Mesenchymal stem cell (in vitro differentiated cells and primary cell): ENCODE data around the gene MC3R.
"Not testable (repeated sequence)": the region's sequence is repeated elsewhere in the genome, so short reads cannot be mapped to it uniquely, and the experiment has no call there.

ENCODE experiments used
- DNase-seq: peaks from one replicate; pipeline ENCODE4 v3.0.0-alpha.2; 2013
- H2AFZ ChIP-seq: one replicate; pipeline ENCODE4 v1.6.1; 2013; ENCODE audit warnings: low read depth, mild to moderate bottlenecking, control low read depth, inconsistent platforms, low read length, moderate library complexity
- H2AK5ac ChIP-seq: 2 replicates; pipeline ENCODE4 v1.6.1; 2013; ENCODE audit warnings: low read length, moderate library complexity, mild to moderate bottlenecking, inconsistent platforms; ENCODE audit not compliant: severe bottlenecking
- H2BK120ac ChIP-seq: one replicate; pipeline ENCODE4 v1.6.1; 2013; ENCODE audit warnings: low read depth, mild to moderate bottlenecking, inconsistent platforms, low read length, moderate library complexity
- H2BK12ac ChIP-seq, 2 experiments: one replicate each; pipeline ENCODE4 v1.6.1; 2013; ENCODE audit warnings: inconsistent platforms in 2 of 2, low read length in 2 of 2, mild to moderate bottlenecking in 2 of 2, moderate library complexity in 2 of 2, control low read depth in 1 of 2
- H2BK15ac ChIP-seq: one replicate; pipeline ENCODE4 v1.6.1; 2013; ENCODE audit warnings: mild to moderate bottlenecking, low read depth, inconsistent platforms; ENCODE audit not compliant: poor library complexity, severe bottlenecking
- H2BK5ac ChIP-seq: 2 replicates; pipeline ENCODE4 v1.6.1; 2013; ENCODE audit warnings: low read depth, mild to moderate bottlenecking, low read length, control low read depth, inconsistent platforms; ENCODE audit not compliant: poor library complexity, severe bottlenecking
- H3K14ac ChIP-seq, 2 experiments: one replicate each; pipeline ENCODE4 v1.6.1; 2013; ENCODE audit warnings: inconsistent platforms in 2 of 2, low read length in 2 of 2, control low read depth in 1 of 2, mild to moderate bottlenecking in 1 of 2, moderate library complexity in 1 of 2
- H3K18ac ChIP-seq, 2 experiments: one replicate each; pipeline ENCODE4 v1.6.1; 2013; ENCODE audit warnings: inconsistent platforms in 2 of 2, low read length in 2 of 2, control low read depth in 1 of 2, low read depth in 1 of 2, mild to moderate bottlenecking in 1 of 2
- H3K23ac ChIP-seq, 2 experiments: one replicate each; pipeline ENCODE4 v1.6.1; 2013; ENCODE audit warnings: inconsistent platforms in 2 of 2, low read length in 2 of 2, mild to moderate bottlenecking in 2 of 2, moderate library complexity in 2 of 2, control low read depth in 1 of 2
- H3K27ac ChIP-seq: 2 replicates; pipeline ENCODE4 v1.5.1; 2013; ENCODE audit warnings: mild to moderate bottlenecking, moderate library complexity, low read length, control low read depth, inconsistent platforms; ENCODE audit not compliant: poor library complexity, severe bottlenecking
- H3K27me3 ChIP-seq, 2 experiments: 2 replicates each; pipeline versions ENCODE4 v1.6.1 to v1.7.0; 2013; ENCODE audit warnings: low read length in 2 of 2, mild to moderate bottlenecking in 2 of 2, moderate library complexity in 2 of 2, control low read depth in 1 of 2, inconsistent platforms in 1 of 2; ENCODE audit not compliant: control insufficient read depth in 1 of 2, insufficient read depth in 1 of 2
- H3K36me3 ChIP-seq, 2 experiments: 2 replicates each; pipeline versions ENCODE4 v1.6.1 to v1.7.0; 2013; ENCODE audit warnings: low read length in 2 of 2, control low read depth in 1 of 2, inconsistent platforms in 1 of 2, low read depth in 1 of 2, mild to moderate bottlenecking in 1 of 2; ENCODE audit not compliant: insufficient read depth in 2 of 2, control insufficient read depth in 1 of 2
- H3K4ac ChIP-seq, 2 experiments: one replicate each; pipeline ENCODE4 v1.6.1; 2013; ENCODE audit warnings: inconsistent platforms in 2 of 2, low read length in 2 of 2, mild to moderate bottlenecking in 2 of 2, moderate library complexity in 2 of 2, control low read depth in 1 of 2, low read depth in 1 of 2
- H3K4me1 ChIP-seq: 2 replicates; pipeline ENCODE4 v1.6.1; 2013; ENCODE audit warnings: low read depth, low read length, control low read depth; ENCODE audit not compliant: control insufficient read depth, insufficient read depth
- H3K4me2 ChIP-seq: 2 replicates; pipeline ENCODE4 v1.6.1; 2013; ENCODE audit warnings: low read length, mild to moderate bottlenecking, inconsistent platforms; ENCODE audit not compliant: poor library complexity, severe bottlenecking
- H3K4me3 ChIP-seq, 2 experiments: 2 replicates each; pipeline versions ENCODE4 v1.5.1 to v1.7.0; 2013; ENCODE audit warnings: low read length in 2 of 2, mild to moderate bottlenecking in 2 of 2, control low read depth in 1 of 2, low read depth in 1 of 2; ENCODE audit not compliant: insufficient read depth in 1 of 2
- H3K79me1 ChIP-seq: replicated peaks from 2 replicates; pipeline ENCODE4 v1.6.1; 2013; ENCODE audit warnings: mild to moderate bottlenecking, control low read depth, low read length, inconsistent platforms; ENCODE audit not compliant: poor library complexity, severe bottlenecking
- H3K9ac ChIP-seq: 2 replicates; pipeline ENCODE4 v1.7.0; 2013; ENCODE audit warnings: mild to moderate bottlenecking, low read length, moderate library complexity
- H3K9me3 ChIP-seq: 2 replicates; pipeline ENCODE4 v1.7.0; 2013; ENCODE audit warnings: mild to moderate bottlenecking, low read length; ENCODE audit not compliant: control insufficient read depth
- H4K8ac ChIP-seq: one replicate; pipeline ENCODE4 v1.6.1; 2013; ENCODE audit warnings: inconsistent platforms, mild to moderate bottlenecking, low read length, moderate library complexity
- H4K91ac ChIP-seq: one replicate; pipeline ENCODE4 v1.6.1; 2013; ENCODE audit warnings: mild to moderate bottlenecking, low read length, inconsistent platforms
- WGBS: methylation state at CpG from one replicate; pipeline ENCODE4 v1.1.7; 2013; ENCODE audit warnings: mixed read lengths; 5-methylcytosine and 5-hydroxymethylcytosine counted together

The MC3R gene

DNA sequence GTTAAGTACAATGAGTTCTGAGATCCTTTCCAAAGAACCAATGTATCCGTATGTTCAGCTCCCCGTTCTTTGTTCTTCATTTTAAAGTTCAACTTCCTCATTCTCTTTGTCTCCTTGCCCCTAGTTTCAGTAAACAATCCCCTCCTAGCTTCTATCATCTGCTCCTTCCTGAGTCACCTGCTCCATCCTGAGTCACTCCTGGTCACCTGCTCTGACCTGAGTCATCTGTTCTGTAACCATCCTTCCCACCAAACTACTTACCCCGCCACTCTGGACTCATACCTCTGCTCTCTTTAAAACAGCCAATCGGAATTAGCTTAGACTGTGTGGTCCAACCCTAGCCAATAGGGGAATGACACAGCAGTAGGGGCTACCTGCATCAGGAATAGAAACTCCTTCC, 27.3 kb upstream of the MC3R start:
- H2BK120ac ChIP-seq, H2BK12ac ChIP-seq, H2AK5ac ChIP-seq, H3K14ac ChIP-seq, H4K91ac ChIP-seq, H4K8ac ChIP-seq, H3K27ac ChIP-seq, DNase-seq, H3K4me2 ChIP-seq, H3K27me3 ChIP-seq, H3K23ac ChIP-seq, H2AFZ ChIP-seq, H2BK5ac ChIP-seq, H3K4me3 ChIP-seq, H2BK15ac ChIP-seq, H3K4me1 ChIP-seq, H3K4ac ChIP-seq, H3K18ac ChIP-seq, H3K36me3 ChIP-seq, H3K9ac ChIP-seq, H3K79me1 ChIP-seq: not testable (repeated sequence)
- H3K9me3 ChIP-seq = peaks cover 10% of the 10 kb centered on the region
- 88% methylated on average over 4 of the region's 4 CpGs for WGBS

DNA sequence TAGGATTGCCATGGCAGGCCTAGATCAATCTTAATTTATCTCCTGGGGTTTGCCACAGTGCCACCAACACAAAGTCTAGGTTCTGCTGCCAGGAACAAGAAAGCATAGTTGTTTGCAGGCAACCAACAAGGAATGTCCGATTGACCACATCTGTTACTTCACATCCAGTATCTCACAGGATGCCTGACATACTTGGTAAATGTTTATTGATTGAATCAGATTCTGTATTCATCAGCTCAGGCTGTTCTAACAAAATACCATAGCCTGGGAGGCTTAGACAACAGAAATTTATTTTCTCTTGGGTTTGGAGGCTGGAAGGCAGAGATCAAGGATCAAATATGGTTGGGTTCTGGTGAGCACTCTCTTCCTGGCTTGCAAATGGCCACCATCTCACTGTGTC, 26.3 kb upstream of the MC3R start:
- Histone ChIP-seq H2AFZ (no peak overlapping the region), H2BK15ac (no peak overlapping the region), H3K36me3 (no peaks in the 10 kb centered on the region), H3K4ac (no peak overlapping the region), H4K91ac (no peak overlapping the region), H3K18ac (no peak overlapping the region), H3K14ac (no peak overlapping the region), H3K79me1 (no peaks in the 10 kb centered on the region), H4K8ac (no peak overlapping the region), H3K4me2 (no peak overlapping the region), H3K9me3 (peaks cover 10% of the 10 kb centered on the region), H3K27me3 (no peaks in the 10 kb centered on the region), H2BK5ac (no peak overlapping the region), H3K4me1 (no peaks in the 10 kb centered on the region), H3K23ac (no peak overlapping the region), H2BK120ac (no peak overlapping the region), H2BK12ac (no peak overlapping the region), H2AK5ac (no peak overlapping the region), H3K27ac (no peak overlapping the region), H3K4me3 (no peak overlapping the region), H3K9ac (no peak overlapping the region)
- DNase-seq = no peak
- WGBS = no CpG with 5 or more reads among the region's 1 CpG

DNA sequence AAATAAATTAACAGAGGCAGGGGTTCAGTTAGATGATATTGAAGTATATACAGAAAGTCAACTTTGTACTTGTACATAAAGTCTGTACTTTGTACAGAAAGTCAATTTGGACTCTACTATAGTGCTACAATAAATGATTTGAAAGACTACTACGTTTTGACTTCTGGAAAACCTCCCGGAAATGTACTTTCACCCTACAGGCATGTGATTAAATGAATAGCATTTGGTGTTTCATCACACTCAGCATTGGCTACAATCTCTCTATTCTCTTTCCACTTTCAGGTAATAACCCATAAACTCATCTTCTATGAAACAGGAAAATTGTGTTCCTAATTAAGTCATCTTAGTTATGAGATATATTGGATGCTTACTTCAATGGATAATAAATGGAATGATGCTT, 25.6 kb upstream of the MC3R start:
- no peak overlapping the region for H2BK120ac ChIP-seq
- no peak overlapping the region for H3K4me2 ChIP-seq
- no peak overlapping the region for H3K27ac ChIP-seq
- peaks cover 10% of the 10 kb centered on the region for H3K9me3 ChIP-seq
- H3K4me3 ChIP-seq = no peak overlapping the region
- H3K9ac ChIP-seq = no peak overlapping the region
- H2BK5ac ChIP-seq = no peak overlapping the region
- H3K36me3 ChIP-seq = no peaks in the 10 kb centered on the region
- H3K79me1 ChIP-seq = no peaks in the 10 kb centered on the region
- no peak overlapping the region for H3K18ac ChIP-seq
- 50% methylated on average over 2 of the region's 2 CpGs for WGBS
- H2AFZ ChIP-seq = no peak overlapping the region
- no peak overlapping the region for H2BK15ac ChIP-seq
- DNase-seq = no peak
- H3K23ac ChIP-seq = no peak overlapping the region
- H3K4ac ChIP-seq = no peak overlapping the region
- no peak overlapping the region for H4K8ac ChIP-seq
- no peaks in the 10 kb centered on the region for H3K4me1 ChIP-seq
- H2AK5ac ChIP-seq = no peak overlapping the region
- H2BK12ac ChIP-seq = no peak overlapping the region
- no peak overlapping the region for H3K14ac ChIP-seq
- H3K27me3 ChIP-seq = no peaks in the 10 kb centered on the region
- H4K91ac ChIP-seq = no peak overlapping the region

DNA sequence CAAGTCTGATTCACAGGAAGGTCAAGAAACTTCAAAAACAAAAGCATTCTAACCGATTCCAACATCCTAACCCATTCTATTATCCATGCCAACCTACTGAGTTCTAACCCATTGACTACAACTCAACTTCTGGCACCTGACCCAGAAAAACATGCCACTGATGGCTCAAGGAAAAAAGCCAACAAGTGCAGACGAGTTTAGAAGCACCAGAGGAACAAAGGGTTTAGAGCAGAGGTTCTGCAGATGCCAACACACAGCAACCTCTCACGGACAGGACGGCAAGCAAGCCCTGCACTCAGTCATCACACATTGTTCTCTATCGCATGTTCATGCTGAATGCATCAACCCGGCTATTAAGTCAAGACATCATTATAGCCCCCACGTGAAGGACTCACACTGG, 25.2 kb upstream of the MC3R start:
- Histone ChIP-seq H3K9ac (no peak overlapping the region), H3K36me3 (no peaks in the 10 kb centered on the region), H3K14ac (no peak overlapping the region), H2BK12ac (no peak overlapping the region), H2BK5ac (no peak overlapping the region), H3K27ac (no peak overlapping the region), H3K27me3 (no peaks in the 10 kb centered on the region), H3K18ac (no peak overlapping the region), H3K79me1 (no peaks in the 10 kb centered on the region), H3K9me3 (peaks cover 10% of the 10 kb centered on the region), H4K8ac (no peak overlapping the region), H2BK15ac (no peak overlapping the region), H3K23ac (no peak overlapping the region), H3K4ac (no peak overlapping the region), H2BK120ac (no peak overlapping the region), H2AK5ac (no peak overlapping the region), H3K4me2 (no peak overlapping the region), H4K91ac (no peak overlapping the region), H3K4me1 (no peaks in the 10 kb centered on the region), H3K4me3 (no peak overlapping the region), H2AFZ (no peak overlapping the region)
- DNase-seq = no peak
- 46% methylated on average over 7 of the region's 7 CpGs for WGBS
